ENCODE results near the gene PPIE.

PPIE gene

GRCh38 chr1:39802496-39803260, 64.0 kb downstream of the PPIE start:
- no peak for DNase-seq (ENCODE audit: low spot score)

- no peak for DNase-seq (ENCODE audit: low spot score)
These were observed 66.7 kb downstream of the PPIE start for GRCh38 chr1:39805385-39805784.

GRCh38 chr1:39808784-39809517, 70.3 kb downstream of the PPIE start:
- no peak for DNase-seq (ENCODE audit: low spot score)

- DNase-seq (ENCODE audit: low spot score) = no peak
These were observed 74.2 kb downstream of the PPIE start for GRCh38 chr1:39812913-39813312.

Small RNA genes within 50 kb of the gene (small RNA-seq; reads per million reads assigned to genes)
- gene AL033527.1 (0 reads per million in 2 experiments), gene RNU7-121P (0 reads per million in 2 experiments)
